ENCODE results near the gene AQP7.
"Not testable (repeated sequence)": the region's sequence is repeated elsewhere in the genome, so short reads cannot be mapped to it uniquely, and the experiment has no call there.

Gene AQP7

DNA sequence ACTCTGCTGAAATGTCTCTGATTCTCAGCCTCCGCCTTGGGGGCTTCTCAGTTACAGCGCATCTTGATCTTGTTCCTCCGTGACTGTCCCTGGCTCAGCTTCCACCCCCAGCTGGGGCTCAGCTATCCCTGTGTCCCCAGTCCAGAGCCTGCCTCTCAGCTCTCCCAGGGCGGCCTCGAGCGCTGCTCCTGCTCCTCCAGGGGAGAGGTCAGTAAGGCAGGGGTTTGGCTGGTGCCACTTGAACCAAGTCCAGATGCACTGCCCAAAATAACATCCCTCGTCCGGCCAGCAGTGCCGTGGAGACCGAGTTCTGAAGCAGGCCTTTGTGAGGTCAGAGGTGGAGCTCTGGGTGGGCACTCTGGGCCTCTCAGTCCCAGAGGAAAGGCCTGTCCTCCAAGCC, at the start of gene AQP7:
Gene AQP7 (minus strand): TSS at position 198 of the 400 bp plus-strand sequence. CDS start 1,306 bp downstream, outside the sequence.
- DNase-seq: not testable (repeated sequence)

DNA sequence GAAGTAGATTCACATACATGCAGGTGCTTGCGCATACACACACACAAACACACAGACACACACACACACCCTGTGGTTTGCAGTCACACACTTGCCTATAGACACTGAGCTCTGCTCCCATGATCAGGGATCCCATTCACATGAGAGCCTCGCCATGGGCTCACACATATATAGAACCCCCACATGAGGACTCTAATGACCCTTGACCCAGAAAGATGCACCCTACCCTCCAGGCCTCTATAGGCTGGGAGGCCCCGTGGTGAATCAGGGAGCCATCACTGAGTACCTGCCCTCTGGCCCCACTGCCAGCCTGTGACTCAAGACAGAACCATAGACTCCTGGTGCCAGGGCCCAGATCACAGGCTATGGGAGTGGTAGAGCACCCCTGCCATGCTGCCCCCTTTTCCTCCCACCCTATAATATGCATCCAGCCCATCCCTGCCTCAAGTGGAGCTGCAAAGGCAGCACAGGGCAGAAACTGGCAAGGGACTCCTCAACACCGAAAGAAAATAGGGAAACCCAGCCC, 48.3 kb upstream of the AQP7 start:
- no peak for DNase-seq

DNA sequence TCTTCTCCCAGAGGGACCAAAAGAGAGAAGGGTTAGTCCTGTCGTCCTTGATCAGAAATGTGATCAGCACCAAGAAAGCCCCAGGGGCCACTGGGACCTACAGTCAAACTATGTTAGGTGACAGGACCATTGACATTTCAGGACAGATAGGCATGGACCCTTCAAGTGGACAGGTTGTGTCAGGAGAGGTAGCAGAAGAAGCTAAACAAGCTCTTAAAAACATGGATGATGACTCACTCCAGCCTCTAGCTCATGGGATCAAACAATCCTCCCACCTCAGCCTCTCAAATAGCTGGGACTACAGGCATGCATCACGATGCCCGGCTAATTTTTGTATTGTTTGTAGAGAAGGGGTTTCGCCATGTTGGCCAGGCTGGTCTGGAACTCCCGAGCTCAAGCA, 47.3 kb upstream of the AQP7 start:
- DNase-seq: no peak

DNA sequence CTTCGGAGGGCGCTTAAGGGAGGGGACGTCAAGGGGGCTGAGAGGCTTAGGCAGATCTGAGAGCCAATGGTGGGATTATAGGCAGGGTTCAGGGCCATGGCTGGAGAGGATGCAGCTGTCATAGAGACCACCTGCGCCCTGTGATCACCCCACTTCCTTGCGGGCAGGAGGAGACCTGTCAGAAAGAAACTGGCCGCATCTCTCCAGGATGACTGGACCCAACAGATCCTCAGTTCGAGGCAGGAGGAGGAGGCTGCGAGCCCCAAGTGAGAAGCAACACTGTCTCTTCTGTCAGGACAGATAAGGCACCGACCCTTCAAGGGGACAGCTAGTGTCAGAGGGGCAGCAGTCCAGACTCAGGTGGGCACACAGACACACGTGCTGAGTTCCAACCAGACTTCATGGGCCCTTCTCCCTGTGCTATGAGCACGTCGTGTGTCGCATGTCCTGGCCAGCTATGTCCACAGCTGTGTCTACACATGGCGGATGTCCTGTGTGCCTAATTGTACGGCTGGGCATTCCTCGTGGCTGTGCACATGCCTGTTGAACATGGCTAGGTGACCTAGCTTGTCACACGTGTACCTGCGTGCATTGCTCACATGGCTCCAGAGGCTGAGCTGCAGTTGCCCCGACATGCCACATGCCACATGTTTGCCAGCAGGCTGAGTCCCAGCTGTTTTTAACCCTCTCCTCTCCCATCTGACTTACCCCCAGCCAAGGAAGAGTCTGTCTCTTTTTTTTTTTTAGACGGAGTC, 45.6 kb upstream of the AQP7 start:
- DNase-seq: no peak

GRCh38 chr9:33446946-33447798, 44.8 kb upstream of the AQP7 start, which contains the start of gene AQP3:
Gene AQP3 (minus strand): TSS chr9:33447593. CDS start chr9:33447530, 63 bp downstream.
- peak; percentile 71 for DNase-seq

DNA sequence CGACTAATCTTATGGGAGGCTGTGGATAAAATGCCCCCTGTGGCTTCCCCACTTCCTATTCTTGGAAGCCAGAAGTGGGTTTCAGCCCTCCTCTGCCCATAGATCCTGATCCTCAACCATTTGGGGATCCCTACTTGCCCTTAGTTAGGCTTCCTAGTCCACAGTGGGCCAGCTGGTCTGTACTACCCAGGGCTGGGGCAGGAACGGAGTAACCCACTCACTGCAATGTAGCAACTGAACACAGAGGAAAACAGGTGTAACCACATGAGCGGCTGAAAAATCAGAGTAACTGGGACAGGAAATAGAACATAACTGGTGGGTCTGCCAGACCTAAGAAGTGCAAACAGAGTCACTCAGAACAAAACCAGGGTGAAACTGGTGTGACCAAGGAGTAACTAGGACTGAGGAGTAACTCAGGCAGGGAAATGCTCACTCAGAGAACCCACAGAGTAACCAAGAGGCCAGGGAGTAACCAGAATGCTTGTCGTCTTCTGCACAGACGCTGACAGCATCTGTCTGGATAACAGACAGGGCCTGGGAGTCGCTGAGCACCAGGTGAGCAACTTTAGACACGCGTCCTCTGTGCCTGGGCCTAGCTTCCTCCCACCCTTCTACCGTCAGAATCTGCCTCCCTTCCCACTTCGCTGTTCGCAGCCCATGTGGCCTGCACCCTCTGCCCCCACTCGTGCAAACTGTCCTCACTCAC, 44.0 kb upstream of the AQP7 start:
- peak; percentile 27 for DNase-seq

DNA sequence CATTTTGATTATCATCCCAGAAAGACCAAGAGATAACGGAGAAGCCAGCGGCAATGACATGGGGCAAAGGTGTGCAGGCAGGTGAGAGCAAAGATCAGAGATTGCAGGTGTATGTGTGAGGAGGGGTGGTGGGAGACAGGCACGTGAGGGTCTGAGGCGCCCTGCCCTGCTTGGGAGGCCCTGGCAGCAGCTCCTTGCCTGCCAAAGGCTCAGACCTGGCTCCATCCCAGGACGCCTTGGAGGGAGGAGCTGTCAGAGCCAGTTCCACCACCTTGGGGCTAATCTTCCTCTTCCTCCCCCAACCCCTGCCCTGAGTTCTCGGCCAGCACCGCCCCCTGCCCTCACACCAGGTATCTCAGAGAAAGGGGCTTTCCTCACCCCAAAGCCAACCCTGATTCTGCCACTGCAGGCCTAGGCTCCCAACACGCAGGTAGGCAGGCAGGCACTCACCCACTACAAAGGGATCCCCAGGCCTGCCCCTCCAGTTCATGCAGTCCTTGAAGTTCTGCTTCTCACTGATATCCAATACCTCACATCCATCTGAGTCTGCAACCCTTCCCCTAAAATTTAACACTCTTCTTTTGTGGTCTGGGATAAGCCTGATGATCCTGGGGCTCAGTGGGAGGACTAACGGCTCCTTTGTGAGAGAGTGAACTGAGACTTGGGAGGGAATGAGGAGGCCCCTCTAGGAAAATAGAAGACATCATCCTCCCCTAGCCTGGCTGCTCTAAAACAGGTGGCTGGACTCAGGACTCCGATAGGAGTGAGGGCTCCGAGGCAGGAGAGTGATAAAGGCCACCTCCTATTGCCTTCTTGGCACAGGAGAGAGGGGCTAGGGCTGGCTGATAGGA, 43.2 kb upstream of the AQP7 start:
- peak; percentile 31 for DNase-seq

GRCh38 chr9:33443464-33444154, 41.2 kb upstream of the AQP7 start:
- DNase-seq: no peak

DNA sequence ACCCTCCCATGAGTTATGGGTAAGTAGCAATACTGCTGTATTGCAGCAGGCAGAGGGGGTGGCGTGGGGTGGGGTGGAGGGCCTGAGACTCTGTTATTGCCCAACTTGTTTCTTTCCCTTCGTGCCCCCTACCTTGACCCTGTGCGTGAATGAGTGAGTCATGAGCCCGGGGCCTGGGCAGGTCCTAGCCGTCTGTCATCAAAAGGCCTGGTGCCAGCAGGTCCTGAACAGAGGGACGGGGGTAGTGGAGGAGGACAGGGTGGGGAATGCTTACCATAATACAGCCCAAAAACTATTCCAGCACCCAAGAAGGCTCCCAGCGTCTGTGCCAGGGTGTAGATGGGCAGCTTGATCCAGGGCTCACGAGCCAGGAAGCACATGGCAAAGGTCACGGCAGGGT, 40.7 kb upstream of the AQP7 start:
- no peak for DNase-seq

GRCh38 chr9:33442125-33442524, 39.8 kb upstream of the AQP7 start:
- no peak for DNase-seq

DNA sequence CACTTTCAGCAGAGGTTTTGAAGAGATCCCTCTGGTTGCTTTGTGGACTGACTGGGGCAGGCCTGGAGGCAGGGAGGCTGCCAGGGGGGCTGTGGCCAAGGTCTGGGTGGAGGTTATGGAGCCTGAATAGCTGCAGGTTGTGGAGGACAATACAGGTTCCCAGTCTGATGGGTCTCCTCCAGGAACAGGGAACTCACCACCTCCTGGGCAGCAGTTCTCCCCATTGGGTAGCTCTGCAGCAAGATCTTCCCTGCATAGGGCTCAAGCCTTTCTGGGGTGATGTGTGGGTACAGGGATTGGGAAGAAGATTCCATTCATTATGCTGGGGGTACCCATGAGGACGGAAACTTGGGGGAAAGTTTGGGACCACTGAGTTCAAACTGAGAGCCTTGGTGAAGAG, 38.2 kb upstream of the AQP7 start:
- no peak for DNase-seq

DNA sequence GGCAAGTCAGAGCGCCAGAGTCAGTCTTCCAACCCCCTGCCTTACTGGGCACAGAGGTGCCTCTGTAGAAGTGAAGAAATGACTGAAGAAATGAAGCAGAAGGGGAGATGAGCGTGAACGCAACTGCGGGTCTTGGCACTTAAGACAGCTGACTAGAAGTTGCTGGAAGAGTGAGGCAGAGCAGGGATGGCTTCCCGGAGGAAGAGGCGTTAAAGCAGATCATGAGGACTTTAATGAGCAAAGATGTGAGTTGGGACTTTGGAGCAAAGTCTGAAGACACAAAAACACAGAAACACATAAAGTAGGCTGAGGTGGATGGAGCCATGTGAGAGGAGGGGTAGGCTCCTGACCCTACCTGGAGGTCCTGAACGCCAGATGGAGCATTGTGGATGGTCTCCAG, 37.8 kb upstream of the AQP7 start:
- DNase-seq: no peak

GRCh38 chr9:33439731-33440130, 37.4 kb upstream of the AQP7 start:
- no peak for DNase-seq

DNA sequence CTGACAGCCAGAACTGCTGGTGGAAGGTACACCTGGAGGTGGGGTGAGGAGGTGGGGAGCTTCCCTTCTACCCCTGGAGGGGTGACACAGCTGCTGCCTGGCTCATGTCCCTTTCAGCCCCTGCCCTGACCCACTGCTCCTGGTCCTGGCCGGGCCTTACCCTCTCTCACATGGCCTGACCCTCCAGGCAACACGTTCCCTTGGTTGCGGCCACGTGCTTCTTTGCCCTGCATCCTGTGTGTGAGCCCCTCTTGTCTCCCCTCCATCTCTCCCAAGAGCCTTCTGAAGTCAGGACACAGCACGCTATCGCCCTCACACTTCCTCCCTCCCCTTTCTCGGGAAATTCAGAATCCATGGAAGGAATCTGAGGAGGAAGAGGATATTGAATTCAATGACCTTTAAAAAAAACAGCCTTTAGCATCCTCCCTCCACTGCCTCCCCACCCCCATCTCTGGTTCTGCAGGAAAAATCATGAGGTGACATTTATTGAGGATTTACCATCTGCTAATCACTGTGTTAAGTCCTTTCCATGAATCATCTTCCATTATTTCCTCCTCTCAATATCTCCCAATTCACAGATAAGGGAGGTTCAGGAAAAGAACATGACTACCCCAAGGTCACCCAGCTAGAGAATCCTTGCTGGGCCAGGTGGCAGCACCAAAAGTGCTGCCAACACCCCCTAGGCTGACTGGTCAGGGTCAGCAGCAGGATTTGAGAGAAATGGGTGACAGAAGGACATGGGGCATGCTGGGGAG, 36.7 kb upstream of the AQP7 start:
- no peak for DNase-seq

DNA sequence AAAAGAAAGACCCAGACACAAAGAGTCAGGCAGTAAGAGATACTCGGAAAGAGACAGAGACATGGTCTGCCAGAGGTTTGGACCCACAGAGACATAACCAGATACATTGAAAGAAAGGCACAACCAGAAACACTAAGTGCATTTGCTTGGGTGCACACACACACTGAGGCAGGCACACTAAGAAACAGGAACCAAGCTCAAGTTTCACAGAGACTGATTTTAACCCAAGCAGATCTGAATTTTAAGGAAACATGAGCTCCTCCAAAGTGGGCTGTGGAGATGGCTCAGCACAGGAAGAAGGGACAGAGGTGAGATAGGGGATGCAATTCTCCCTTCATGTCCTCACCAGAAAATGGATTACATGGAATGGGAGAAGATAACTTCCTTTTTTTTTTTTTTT, 35.5 kb upstream of the AQP7 start:
- no peak for DNase-seq

- DNase-seq: no peak
Measured at GRCh38 chr9:33437205-33437604, 34.8 kb upstream of the AQP7 start.

GRCh38 chr9:33436445-33436844, 34.1 kb upstream of the AQP7 start:
- DNase-seq: no peak

GRCh38 chr9:33435821-33436277, 33.5 kb upstream of the AQP7 start:
- DNase-seq: no peak

DNA sequence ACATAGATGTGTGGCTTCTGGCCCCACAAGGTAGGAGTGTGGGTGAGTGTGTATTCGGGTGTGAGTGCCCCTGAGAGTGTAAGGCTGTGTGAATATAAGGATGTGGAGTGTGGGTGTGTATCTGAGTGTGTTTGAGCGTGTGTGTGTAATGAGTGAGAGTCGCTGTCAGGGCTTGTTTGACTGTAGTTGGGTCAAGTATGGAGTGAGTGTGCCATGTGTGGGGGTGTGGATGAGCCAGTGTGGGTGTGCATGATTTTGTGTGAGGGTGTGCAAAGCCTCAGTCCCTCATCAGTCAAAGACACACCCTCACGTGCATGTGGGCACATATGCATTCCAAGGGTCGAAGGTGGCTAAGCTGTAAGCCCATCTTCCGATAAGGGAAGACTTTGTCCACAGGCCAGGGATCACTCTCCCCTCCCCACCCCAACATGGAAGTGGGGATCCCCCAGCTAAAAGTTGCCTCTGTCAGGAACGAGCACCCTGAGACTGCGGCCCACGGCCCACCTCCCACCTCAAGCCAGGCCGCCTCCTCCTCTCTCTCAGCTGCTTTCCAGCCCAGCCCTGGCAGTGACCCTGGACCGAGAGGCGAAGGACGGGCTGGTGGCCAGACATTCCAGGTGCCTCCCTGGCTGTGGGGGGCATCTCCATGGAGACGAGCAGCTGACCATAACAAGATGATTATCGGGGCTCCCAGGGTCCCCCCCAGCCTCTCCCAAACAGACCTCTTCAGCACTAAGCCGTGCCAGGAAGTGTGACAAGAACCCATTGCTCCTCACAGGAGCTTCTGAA, 32.1 kb upstream of the AQP7 start:
- no peak for DNase-seq

GRCh38 chr9:33433871-33434270, 31.5 kb upstream of the AQP7 start:
- no peak for DNase-seq
